Measurements from ENCODE around the gene ACTR3C. TPM values are rescaled to one million over a fixed set of nuclear protein-coding genes. Genes with fewer than 3 reads are reported as not detected.

The ACTR3C gene
- total and polyA plus RNA-seq, 2 experiments from 2014 or later: 1.5 to 3.5 TPM

GRCh38 chr7:150342121-150342408 lies 18.7 kb upstream of the ACTR3C start (continued):
- TF ChIP-seq CTCF (conservative IDR thresholded peaks at IDR 0.05; ENCODE audit: low read depth in 2 of 2) (no peak), EZH2phosphoT487 (IDR thresholded peaks at IDR 0.05; ENCODE audit: unreplicated experiment) (no peak), STAT1 (IDR thresholded peaks at IDR 0.05; ENCODE audit: unreplicated experiment) (no peak)

- Mint-ChIP-seq H3K27ac (no peak within 1 kb of the TSS), H3K4me1 (peaks cover 51% of the 10 kb centered on the region), H3K4me3 (peak within 1 kb of the TSS; percentile 93), H3K9me3 (peaks cover 25% of the 10 kb centered on the region), H3K36me3 (ENCODE audit: low read depth) (peaks cover 41% of the 10 kb centered on the region), H3K27me3 (ENCODE audit: insufficient read depth, low read depth, poor library complexity) (peaks cover 37% of the 10 kb centered on the region)
- peaks cover 4% of the 10 kb centered on the region; the same call in 1 of the 2 replicates for H3K36me3 ChIP-seq (ENCODE audit: insufficient read depth)
- H3K9me2 ChIP-seq (ENCODE audit: insufficient read depth): no peaks in the 10 kb centered on the region
- peaks cover 28% of the 10 kb centered on the region for H3K27me3 ChIP-seq (ENCODE audit: insufficient read depth)
- H3K4me2 ChIP-seq: peak within 1 kb of the TSS; percentile 94
- H3K79me2 ChIP-seq (replicated peaks; ENCODE audit: insufficient read depth): peaks cover 28% of the 10 kb centered on the region
- DNase-seq (ENCODE audit: low spot score) (peak; percentile 84), ATAC-seq (peak; percentile 72)
- no peak within 1 kb of the TSS for H3K27ac ChIP-seq (ENCODE audit: low read depth)
- H3K4me1 ChIP-seq (ENCODE audit: insufficient read depth): peaks cover 31% of the 10 kb centered on the region
- peaks cover 13% of the 10 kb centered on the region; the same call in 1 of the 2 replicates for H3F3A ChIP-seq (replicated peaks; ENCODE audit: low read depth)
- TF ChIP-seq STAT1 (IDR thresholded peaks at IDR 0.05; ENCODE audit: unreplicated experiment) (no peak), POLR2AphosphoS5 (IDR thresholded peaks at IDR 0.05; ENCODE audit: low read depth) (peak; percentile 53), EZH2 (IDR thresholded peaks at IDR 0.05; ENCODE audit: low read depth, unreplicated experiment) (no peak)
- H4K20me1 ChIP-seq (replicated peaks; ENCODE audit: insufficient read depth): no peaks in the 10 kb centered on the region; the same call in 1 of the 2 replicates
- peak within 1 kb of the TSS; percentile 93 for H3K4me3 ChIP-seq
- peak within 1 kb of the TSS; percentile 93 for H2AFZ ChIP-seq
Observed at GRCh38 chr7:150341263-150342120, 18.1 kb upstream of the ACTR3C start, which contains the start of gene RARRES2. Gene RARRES2, minus strand, starts transcription at chr7:150341629. Its CDS starts 1,020 bp downstream, at chr7:150340609.

- Histone ChIP-seq H3K27me3 (ENCODE audit: insufficient read depth) (peaks cover 28% of the 10 kb centered on the region), H2AFZ (peak overlapping the region; percentile 90), H3K4me2 (peak overlapping the region; percentile 94), H3K36me3 (ENCODE audit: insufficient read depth) (peaks cover 4% of the 10 kb centered on the region; the same call in 1 of the 2 replicates), H3K9me2 (ENCODE audit: insufficient read depth) (no peaks in the 10 kb centered on the region), H4K20me1 (replicated peaks; ENCODE audit: insufficient read depth) (no peaks in the 10 kb centered on the region; the same call in 1 of the 2 replicates), H3K79me2 (replicated peaks; ENCODE audit: insufficient read depth) (peaks cover 28% of the 10 kb centered on the region), H3K4me3 (peak overlapping the region; percentile 93), H3K4me1 (ENCODE audit: insufficient read depth) (peaks cover 38% of the 10 kb centered on the region), H3K27ac (ENCODE audit: low read depth) (no peak overlapping the region), H3F3A (replicated peaks; ENCODE audit: low read depth) (peaks cover 19% of the 10 kb centered on the region)
- Mint-ChIP-seq H3K4me1 (peaks cover 57% of the 10 kb centered on the region), H3K36me3 (ENCODE audit: low read depth) (peaks cover 48% of the 10 kb centered on the region), H3K27ac (no peak overlapping the region), H3K4me3 (peak overlapping the region; percentile 93), H3K9me3 (peaks cover 25% of the 10 kb centered on the region), H3K27me3 (ENCODE audit: insufficient read depth, low read depth, poor library complexity) (peaks cover 37% of the 10 kb centered on the region)
- ATAC-seq (peak; percentile 12), DNase-seq (ENCODE audit: low spot score) (no peak)
- TF ChIP-seq, protein P1, sequence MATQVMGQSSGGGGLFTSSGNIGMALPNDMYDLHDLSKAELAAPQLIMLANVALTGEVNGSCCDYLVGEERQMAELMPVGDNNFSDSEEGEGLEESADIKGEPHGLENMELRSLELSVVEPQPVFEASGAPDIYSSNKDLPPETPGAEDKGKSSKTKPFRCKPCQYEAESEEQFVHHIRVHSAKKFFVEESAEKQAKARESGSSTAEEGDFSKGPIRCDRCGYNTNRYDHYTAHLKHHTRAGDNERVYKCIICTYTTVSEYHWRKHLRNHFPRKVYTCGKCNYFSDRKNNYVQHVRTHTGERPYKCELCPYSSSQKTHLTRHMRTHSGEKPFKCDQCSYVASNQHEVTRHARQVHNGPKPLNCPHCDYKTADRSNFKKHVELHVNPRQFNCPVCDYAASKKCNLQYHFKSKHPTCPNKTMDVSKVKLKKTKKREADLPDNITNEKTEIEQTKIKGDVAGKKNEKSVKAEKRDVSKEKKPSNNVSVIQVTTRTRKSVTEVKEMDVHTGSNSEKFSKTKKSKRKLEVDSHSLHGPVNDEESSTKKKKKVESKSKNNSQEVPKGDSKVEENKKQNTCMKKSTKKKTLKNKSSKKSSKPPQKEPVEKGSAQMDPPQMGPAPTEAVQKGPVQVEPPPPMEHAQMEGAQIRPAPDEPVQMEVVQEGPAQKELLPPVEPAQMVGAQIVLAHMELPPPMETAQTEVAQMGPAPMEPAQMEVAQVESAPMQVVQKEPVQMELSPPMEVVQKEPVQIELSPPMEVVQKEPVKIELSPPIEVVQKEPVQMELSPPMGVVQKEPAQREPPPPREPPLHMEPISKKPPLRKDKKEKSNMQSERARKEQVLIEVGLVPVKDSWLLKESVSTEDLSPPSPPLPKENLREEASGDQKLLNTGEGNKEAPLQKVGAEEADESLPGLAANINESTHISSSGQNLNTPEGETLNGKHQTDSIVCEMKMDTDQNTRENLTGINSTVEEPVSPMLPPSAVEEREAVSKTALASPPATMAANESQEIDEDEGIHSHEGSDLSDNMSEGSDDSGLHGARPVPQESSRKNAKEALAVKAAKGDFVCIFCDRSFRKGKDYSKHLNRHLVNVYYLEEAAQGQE (IDR thresholded peaks at IDR 0.05; ENCODE audit: unreplicated experiment): no peak
- TF ChIP-seq, protein P2, sequence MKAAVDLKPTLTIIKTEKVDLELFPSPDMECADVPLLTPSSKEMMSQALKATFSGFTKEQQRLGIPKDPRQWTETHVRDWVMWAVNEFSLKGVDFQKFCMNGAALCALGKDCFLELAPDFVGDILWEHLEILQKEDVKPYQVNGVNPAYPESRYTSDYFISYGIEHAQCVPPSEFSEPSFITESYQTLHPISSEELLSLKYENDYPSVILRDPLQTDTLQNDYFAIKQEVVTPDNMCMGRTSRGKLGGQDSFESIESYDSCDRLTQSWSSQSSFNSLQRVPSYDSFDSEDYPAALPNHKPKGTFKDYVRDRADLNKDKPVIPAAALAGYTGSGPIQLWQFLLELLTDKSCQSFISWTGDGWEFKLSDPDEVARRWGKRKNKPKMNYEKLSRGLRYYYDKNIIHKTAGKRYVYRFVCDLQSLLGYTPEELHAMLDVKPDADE (IDR thresholded peaks at IDR 0.05): no peak
- TF ChIP-seq STAT1 (IDR thresholded peaks at IDR 0.05; ENCODE audit: unreplicated experiment) (no peak), ZNF114 (CRISPR knock-in tag; IDR thresholded peaks at IDR 0.05) (no peak)
Observed at GRCh38 chr7:150340875-150341262, 17.5 kb upstream of the ACTR3C start.
